K562 (cell line): ENCODE results near the gene EPO. TPM values are rescaled to one million over a fixed set of nuclear protein-coding genes. Genes with fewer than 3 reads are reported as not detected.
A peak's percentile ranks its signal among the peaks of the same experiment; 100 is the strongest.

Experiments used
- ADNP ChIP-seq: fragments of 200-800 bp; sonication (Bioruptor generic); IDR thresholded peaks from 2 replicates; pipeline ENCODE4 v1.6.1; 2016; ENCODE audit warnings: missing genetic modification characterization, missing compliant biosample characterization
- ARNT ChIP-seq, 2 experiments: fragments of 450-650 bp; IDR thresholded peaks; 2 replicates each; pipeline ENCODE4 v1.6.1; 2016; ENCODE audit warnings: mild to moderate bottlenecking in 1 of 2
- ASH1L ChIP-seq: fragments of 450-650 bp; IDR thresholded peaks from 2 replicates; pipeline ENCODE4 v1.6.1; 2018; ENCODE audit warnings: borderline replicate concordance, mild to moderate bottlenecking, low read depth; ENCODE audit not compliant: partially characterized antibody
- ATF3 ChIP-seq, 2 experiments: fragments of 450-650 bp in 1 of 2; sonication (generic) in 1 of 2; formaldehyde crosslinking in 1 of 2; IDR thresholded peaks in 1 of 2; conservative IDR thresholded peaks in 1 of 2; 2 replicates each; pipeline versions ENCODE4 v1.6.1 to v1.8.1; 2016 to 2023; ENCODE audit warnings: mild to moderate bottlenecking in 2 of 2, moderate library complexity in 2 of 2, inconsistent platforms in 1 of 2, missing genetic modification reagents in 1 of 2
- ETV5 ChIP-seq: sonication (generic); formaldehyde crosslinking; IDR thresholded peaks from 2 replicates; pipeline ENCODE4 v1.4.0; 2020; ENCODE audit warnings: low read depth, mild to moderate bottlenecking, missing genetic modification reagents
- HMG20A ChIP-seq: fragments of 450-650 bp; formaldehyde crosslinking; conservative IDR thresholded peaks from 2 replicates; pipeline ENCODE4 v1.4.0; 2020; ENCODE audit warnings: mild to moderate bottlenecking, mixed read lengths
- MAFG ChIP-seq: fragments of 450-650 bp; conservative IDR thresholded peaks from 2 replicates; pipeline ENCODE4 v1.6.1; 2016; ENCODE audit warnings: missing genetic modification characterization, missing compliant biosample characterization
- MAFK ChIP-seq: IDR thresholded peaks from 2 replicates; pipeline ENCODE4 v1.6.1; 2011; ENCODE audit warnings: low read length, improper control_type of control experiment
- MCM3 ChIP-seq: fragments of 450-650 bp; IDR thresholded peaks from 2 replicates; pipeline ENCODE4 v1.6.1; 2016
- POLR2B ChIP-seq: fragments of 450-650 bp; IDR thresholded peaks from 2 replicates; pipeline ENCODE4 v1.6.1; 2018; ENCODE audit warnings: low read depth; ENCODE audit not compliant: partially characterized antibody
- POLR3A ChIP-seq: IDR thresholded peaks from 2 replicates; pipeline ENCODE4 v1.6.1; 2011; ENCODE audit warnings: borderline replicate concordance, mild to moderate bottlenecking, moderate library complexity; ENCODE audit not compliant: insufficient read length, insufficient read depth; ENCODE audit errors: extremely low read depth
- RBFOX2 ChIP-seq: fragments of 200-400 bp; formaldehyde crosslinking; IDR thresholded peaks from 2 replicates; pipeline ENCODE4 v1.6.1; 2017; ENCODE audit warnings: low read depth, mild to moderate bottlenecking, low read length, moderate library complexity
- RREB1 ChIP-seq: fragments of 250-450 bp; sonication (Bioruptor Pico); IDR thresholded peaks from 2 replicates; pipeline ENCODE4 v1.4.0; 2020
- RUNX1 ChIP-seq: sonication (generic); IDR thresholded peaks from 2 replicates; pipeline ENCODE4 v1.6.1; 2016; ENCODE audit warnings: antibody characterized with exemption, low read depth
- TCF3 ChIP-seq: sonication (generic); formaldehyde crosslinking; IDR thresholded peaks from 2 replicates; pipeline ENCODE4 v1.4.0; 2020; ENCODE audit warnings: mild to moderate bottlenecking, missing genetic modification reagents
- ZNF316 ChIP-seq: fragments of 450-650 bp; IDR thresholded peaks from 2 replicates; pipeline ENCODE4 v1.6.1; 2016
- polyA plus RNA-seq, 8 experiments: library from polyadenylated mRNA; depleted of rRNA in 4 of 8; stranded (reverse) in 5 of 8; unstranded in 3 of 8; fragments of >200 nt; fragmentation: Nextera tagmentation in 2 of 8; fragmentation: Illumina TruSeq in 1 of 8; extraction: Ambion mirVana in 2 of 8; extraction: Trizol in 1 of 8; gene quantifications; 2 replicates each; pipeline versions ENCODE4 v1.2.1 to v1.2.3, GENCODE V29; 2011 to 2014; ENCODE audit warnings: inconsistent platforms in 1 of 8, missing spikeins in 1 of 8
- total RNA-seq, 7 experiments: library from RNA; depleted of rRNA in 6 of 7; stranded (reverse); fragments of >200 nt in 6 of 7; fragmentation: Illumina TruSeq in 2 of 7; extraction: Trizol in 2 of 7; gene quantifications; 2 replicates each; pipeline versions ENCODE4 v1.2.1 to v1.2.3, GENCODE V29; 2011 to 2021; ENCODE audit warnings: low replicate concordance in 1 of 7
- TF ChIP-seq, protein P1 (sequence below), 2 experiments: fragments of 450-650 bp; IDR thresholded peaks; 2 replicates each; pipeline ENCODE4 v1.6.1; 2018; ENCODE audit warnings: mild to moderate bottlenecking in 2 of 2, low read depth in 1 of 2; ENCODE audit not compliant: partially characterized antibody in 2 of 2

Gene EPO
- total and polyA plus RNA-seq, 9 of the 15 experiments (the other 6 are each of a cell fraction or from before 2014, with no cell fraction given), result 0.06 to 0.41 (median 0.07) TPM; not detected in 6

DNA sequence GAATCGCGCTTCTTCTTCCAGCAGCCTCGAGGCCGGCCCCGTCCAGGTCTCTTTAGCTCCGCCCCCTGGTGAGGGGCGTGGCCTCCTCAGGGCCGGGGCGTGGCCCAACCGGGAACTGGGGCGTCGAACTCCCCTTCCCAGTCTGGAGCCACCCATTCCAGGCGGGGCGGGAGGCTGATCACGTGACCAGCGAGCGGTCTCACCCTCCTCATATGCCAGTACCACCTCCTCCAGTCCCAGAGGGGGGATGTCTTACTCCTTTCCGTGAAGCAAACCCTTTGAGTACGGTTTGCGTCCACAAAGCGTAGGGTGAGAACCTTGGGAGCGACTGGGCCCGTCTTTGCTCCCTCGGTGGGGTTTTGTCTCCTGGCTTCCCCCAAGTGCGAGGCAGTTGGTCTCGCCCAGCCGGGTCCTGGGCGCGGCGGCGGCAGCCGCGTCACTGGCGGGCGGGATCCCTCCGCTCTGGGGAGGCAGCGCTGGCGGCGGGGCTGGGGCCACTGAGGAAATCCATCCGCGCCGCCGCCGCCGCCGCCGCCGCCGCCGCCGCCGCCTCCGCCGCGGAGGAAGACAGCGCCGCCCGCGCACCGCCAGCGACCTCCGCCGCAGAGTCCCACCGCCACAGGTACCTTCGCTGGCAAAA, 46.8 kb upstream of the EPO start, which contains the start of gene GNB2 (continued):
- no peak for TF ChIP-seq POLR3A
- TF ChIP-seq POLR2B, result peak; percentile 41
- peak; percentile 82 for TF ChIP-seq ATF3 (IDR thresholded peaks at IDR 0.05)
- peak; percentile 52; the same call in 1 of the 2 replicates for TF ChIP-seq ATF3 (CRISPR knock-in tag; conservative IDR thresholded peaks at IDR 0.05)
- TF ChIP-seq MAFK, result 0 out of 2 replicates have a peak, but pooled peaks have one; percentile 15
- TF ChIP-seq, protein P1, sequence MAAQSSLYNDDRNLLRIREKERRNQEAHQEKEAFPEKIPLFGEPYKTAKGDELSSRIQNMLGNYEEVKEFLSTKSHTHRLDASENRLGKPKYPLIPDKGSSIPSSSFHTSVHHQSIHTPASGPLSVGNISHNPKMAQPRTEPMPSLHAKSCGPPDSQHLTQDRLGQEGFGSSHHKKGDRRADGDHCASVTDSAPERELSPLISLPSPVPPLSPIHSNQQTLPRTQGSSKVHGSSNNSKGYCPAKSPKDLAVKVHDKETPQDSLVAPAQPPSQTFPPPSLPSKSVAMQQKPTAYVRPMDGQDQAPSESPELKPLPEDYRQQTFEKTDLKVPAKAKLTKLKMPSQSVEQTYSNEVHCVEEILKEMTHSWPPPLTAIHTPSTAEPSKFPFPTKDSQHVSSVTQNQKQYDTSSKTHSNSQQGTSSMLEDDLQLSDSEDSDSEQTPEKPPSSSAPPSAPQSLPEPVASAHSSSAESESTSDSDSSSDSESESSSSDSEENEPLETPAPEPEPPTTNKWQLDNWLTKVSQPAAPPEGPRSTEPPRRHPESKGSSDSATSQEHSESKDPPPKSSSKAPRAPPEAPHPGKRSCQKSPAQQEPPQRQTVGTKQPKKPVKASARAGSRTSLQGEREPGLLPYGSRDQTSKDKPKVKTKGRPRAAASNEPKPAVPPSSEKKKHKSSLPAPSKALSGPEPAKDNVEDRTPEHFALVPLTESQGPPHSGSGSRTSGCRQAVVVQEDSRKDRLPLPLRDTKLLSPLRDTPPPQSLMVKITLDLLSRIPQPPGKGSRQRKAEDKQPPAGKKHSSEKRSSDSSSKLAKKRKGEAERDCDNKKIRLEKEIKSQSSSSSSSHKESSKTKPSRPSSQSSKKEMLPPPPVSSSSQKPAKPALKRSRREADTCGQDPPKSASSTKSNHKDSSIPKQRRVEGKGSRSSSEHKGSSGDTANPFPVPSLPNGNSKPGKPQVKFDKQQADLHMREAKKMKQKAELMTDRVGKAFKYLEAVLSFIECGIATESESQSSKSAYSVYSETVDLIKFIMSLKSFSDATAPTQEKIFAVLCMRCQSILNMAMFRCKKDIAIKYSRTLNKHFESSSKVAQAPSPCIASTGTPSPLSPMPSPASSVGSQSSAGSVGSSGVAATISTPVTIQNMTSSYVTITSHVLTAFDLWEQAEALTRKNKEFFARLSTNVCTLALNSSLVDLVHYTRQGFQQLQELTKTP (IDR thresholded peaks at IDR 0.05; ENCODE audit: low read depth in 1 of 2, partially characterized antibody in 2 of 2), result peak in 1 of 2 experiments; percentile 92
- TF ChIP-seq ADNP (tag), result no peak
- 0 out of 2 replicates have a peak, but pooled peaks have one; percentile 1 for TF ChIP-seq RUNX1
- TF ChIP-seq ZNF316, result 0 out of 2 replicates have a peak, but pooled peaks have one; percentile 23
- TF ChIP-seq TCF3 (CRISPR knock-in tag), result 0 out of 2 replicates have a peak, but pooled peaks have one; percentile 22
- peak in 1 of 2 experiments; percentile 68; a peak in 1 of 4 replicates for TF ChIP-seq ARNT (IDR thresholded peaks at IDR 0.05)
- TF ChIP-seq HMG20A (CRISPR knock-in tag), result no peak
- 0 out of 2 replicates have a peak, but pooled peaks have one; percentile 36 for TF ChIP-seq MCM3
- peak; percentile 35; the same call in 1 of the 2 replicates for TF ChIP-seq ETV5
- TF ChIP-seq RREB1 (CRISPR knock-in tag), result 0 out of 2 replicates have a peak, but pooled peaks have one; percentile 11
- peak; percentile 73 for TF ChIP-seq RBFOX2
- TF ChIP-seq ASH1L, result peak; percentile 87
- TF ChIP-seq MAFG (tag), result no peak
